ENCODE data around the gene CRY2.
"Not testable (repeated sequence)": the region's sequence is repeated elsewhere in the genome, so short reads cannot be mapped to it uniquely, and the experiment has no call there.

Gene CRY2

DNA sequence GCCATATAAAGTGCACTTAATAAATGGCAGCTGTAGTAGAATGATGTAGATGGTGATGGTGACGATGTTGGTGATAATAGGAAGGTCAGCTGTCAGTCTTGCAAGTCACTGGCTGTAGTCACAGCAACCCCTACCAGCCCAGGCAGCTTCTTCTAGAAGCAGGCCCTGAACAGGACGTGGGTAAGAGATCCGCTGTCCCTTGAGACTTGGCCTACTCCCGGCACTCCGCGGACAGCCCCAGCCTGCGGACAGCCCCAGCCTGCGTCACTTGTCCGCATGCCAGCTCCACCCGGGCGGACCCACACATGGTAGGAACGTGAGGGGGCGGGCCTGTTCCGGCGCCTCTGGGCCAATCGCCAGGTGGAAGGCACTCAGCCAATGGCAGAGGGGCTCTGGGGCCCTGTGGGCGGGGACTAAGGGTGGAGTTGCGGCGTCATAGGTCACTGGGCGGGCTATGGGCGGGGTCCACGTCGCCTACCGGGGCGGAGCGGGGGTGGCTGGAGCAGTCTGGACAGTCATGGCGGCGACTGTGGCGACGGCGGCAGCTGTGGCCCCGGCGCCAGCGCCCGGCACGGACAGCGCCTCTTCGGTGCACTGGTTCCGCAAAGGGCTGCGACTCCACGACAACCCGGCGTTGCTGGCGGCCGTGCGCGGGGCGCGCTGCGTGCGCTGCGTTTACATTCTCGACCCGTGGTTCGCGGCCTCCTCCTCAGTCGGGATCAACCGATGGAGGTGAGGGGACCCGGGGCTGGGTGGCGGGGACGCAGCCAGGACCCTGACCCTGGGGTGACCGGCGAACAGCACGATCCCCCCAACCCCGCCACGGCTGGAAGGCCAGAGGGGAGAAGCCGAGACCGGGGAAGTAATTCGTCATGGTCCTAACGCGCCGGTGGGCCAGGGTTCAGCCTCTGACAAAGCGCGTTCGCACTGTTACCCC, at the start of gene CRY2:
Gene CRY2 (plus strand): TSS at position 502 of the 937 bp plus-strand sequence. CDS start 16 bp downstream, at position 518.
- in situ Hi-C loops (cut with HindIII; ENCODE audit: low sequenced_read_pairs), result no loop called here

DNA sequence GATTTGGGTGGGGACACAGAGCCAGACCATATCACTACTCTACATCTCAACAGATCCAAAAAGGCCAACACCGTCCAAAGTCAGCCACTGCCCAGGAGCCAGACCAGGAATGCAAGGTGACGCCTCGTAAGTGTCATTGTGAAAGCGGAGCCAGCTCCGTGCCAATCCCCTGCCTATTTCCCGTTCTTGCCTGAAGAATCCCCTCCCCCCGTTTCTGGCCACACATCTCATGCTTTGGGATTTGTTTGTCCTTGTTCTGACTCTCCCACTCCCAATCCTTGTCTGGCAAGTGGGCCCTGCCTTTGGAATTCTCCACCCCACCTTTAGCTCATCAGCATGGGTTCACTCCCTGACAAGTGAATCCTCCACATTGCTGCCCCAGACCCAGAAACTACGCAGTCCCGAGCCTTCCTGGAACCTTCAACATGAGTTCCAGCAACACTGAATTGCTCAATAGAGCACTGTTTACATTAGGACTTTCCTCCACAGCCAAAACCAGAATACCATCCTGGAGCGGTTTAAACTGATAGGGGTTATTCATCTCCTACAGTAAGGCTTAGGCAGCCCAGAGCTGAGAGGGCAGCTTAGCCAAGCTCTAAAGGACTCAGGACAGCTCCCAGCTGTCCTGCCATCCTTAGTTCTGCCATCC, 48.4 kb upstream of the CRY2 start:
- in situ Hi-C loops (cut with HindIII; ENCODE audit: low sequenced_read_pairs), result no loop called here

DNA sequence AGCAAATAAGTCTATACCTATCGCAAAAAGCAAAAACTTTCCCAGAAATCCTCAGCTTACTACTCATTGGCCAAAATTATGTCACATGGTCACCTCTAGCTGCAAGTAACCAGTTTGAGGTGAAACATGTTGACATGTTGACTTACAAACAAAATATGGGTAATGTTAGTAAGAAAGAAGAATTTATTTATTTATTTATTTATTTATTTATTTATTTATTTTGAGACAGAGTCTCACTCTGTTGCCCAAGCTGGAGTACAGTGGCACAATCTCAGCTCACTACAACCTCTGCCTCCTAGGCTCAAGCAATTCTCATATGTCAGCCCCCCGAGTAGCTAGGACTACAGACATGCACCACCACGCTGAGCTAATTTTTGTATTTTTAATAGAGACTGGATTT, 47.7 kb upstream of the CRY2 start:
- in situ Hi-C loops (cut with HindIII; ENCODE audit: low sequenced_read_pairs), result no loop called here

DNA sequence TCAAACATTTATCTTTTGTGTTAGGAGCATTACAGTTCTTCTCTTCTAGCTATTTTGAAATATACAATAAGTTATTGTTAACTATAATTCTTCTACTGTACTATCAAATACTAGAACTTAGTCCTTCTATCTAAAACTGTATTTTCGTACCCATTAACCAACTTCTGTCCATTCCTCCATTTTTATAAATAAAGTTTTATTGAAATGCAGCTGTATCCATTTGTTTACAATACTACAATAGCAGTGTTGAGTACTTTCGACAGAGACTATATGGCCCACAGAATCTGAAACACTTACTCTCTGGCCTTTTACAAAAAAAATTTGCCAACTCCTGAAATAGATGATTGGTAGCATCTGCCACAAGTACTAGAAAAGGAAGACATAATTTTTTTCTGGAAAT, 47.0 kb upstream of the CRY2 start:
- in situ Hi-C loops (cut with HindIII; ENCODE audit: low sequenced_read_pairs), result no loop called here

DNA sequence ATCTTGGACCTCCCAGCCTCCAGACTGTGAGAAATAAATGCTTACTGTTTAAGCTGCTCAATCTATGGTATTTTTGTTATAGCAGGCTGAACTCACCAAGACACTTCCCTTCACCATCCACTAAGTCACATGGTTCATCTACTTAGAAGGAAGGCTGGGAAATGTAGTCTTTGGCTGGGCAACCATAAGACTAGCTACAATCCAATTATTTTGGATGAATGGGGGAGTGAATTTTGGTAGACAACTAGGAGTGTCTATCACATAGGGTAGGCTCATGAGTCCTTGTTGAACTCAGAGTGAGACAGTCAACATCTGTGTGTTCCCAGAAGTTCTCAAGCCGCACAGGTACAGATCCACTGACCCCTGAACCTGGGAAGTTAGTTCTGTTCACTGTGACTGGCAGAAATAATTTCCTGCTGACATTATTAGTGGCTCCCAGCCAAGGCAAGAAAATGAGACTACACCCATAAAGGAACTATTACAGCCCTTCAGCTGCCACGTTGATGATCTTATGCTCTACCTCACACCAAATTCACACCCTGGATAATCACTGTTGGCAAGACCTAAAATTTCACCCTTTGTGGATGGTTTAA, 45.5 kb upstream of the CRY2 start:
- in situ Hi-C loops (cut with HindIII; ENCODE audit: low sequenced_read_pairs), result no loop called here

DNA sequence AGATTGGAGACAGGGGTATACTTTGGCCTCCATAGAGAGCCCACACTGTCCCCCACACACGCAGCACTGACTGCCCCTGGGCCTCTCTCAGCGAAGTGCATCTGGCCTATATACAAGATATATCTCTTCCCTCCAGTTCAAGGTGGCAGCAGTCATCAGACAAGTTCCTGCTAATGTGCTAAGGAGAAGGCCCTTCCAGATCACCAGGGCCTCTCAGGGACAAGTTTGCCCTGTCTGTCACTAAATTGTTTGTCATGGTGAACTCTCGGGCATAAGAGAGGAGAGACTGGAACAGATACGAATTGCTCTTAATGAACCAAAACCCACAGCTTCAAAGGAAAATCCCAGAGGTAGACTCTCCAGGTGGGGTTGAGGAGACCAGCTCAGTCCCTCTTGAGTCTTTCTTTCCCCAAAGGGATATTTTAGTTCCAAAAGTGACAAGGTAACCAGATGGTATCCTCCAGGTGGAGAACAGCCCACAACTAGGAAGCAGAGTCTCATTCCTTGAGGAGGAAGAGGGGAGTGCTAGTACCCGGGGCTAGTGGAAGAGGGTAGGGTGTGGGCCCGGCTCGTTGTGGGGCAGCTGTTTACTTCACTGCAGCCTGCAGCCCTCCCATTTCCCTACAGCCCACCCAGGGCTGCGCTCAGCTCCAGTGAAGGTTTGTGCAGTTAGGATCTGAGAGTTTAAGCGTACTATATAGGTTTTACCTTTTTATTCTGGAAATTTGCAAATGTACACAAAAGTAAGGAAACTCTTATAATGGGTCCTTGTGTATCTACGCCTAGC, 44.6 kb upstream of the CRY2 start:
- in situ Hi-C loops (cut with HindIII; ENCODE audit: low sequenced_read_pairs), result no loop called here

DNA sequence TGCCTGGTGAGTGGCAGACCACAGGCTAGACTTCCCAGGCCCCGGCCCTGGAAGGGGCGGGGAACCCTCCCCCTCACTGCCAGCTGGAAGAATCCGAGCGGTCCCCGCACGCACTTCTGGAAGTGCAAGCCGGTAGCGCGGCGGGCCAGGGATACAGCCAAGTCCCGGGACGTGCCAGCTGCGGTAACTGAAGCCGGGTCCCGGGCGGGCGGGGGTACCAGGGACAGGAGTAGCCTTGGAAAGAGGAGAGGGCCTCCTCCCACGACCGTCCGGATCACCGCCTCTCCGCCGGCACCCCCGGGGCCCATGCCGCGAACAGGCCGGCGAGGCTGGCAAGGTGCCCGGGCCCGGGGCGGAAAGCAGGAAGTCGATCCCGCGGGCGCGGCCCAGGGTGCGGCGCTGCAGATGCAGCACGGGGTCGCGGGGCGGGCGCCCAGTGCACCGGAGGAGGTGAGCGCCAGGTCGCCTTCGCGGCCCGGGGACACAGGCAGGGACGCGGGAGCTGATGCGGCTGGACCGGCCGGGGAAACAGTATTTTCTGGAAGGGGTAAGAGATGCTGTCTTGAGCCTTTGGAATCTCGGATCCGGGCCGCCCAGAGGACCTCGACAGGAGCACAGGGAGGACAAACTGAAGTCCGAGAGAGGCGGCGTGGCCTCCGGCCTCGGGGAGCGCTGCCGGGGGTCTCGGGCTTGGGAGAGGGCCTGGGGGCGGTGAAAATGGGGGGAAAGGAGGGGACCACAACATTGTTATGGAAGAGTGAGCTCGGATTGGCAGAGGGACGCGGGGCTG, 43.1 kb upstream of the CRY2 start:
- in situ Hi-C loops (cut with HindIII; ENCODE audit: low sequenced_read_pairs), result no loop called here

DNA sequence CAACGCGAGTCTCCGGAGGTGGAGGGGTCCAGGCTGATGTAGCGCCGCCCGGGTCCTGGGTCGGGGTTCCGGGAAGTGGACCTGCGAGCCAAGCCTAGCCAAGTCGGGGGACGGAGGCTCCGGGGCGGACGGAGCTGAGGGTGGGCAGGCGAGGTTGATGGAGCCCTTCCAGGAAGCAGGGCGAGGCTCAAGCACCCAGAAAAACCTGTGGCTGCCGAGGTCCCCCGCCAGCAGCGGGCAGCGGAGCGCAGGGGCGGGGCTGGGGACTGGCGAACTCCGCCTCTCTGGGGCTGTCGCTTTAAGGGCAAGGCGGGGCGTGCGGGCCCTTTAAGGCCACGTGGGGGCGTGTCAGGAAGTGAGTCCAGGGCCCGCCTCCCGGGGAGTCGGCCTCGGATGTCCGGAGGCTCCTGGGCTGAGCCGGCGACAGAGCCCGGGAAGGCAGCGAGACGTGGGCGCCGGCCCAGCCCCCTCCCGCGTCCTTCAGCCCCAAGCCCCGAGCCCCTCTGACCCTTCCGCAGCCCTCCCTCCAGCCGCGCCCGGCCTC, 42.4 kb upstream of the CRY2 start, which contains the start of gene SLC35C1:
Gene SLC35C1 (plus strand): TSS at position 389 of the 544 bp plus-strand sequence. CDS start 653 bp downstream, outside the sequence.
- in situ Hi-C loops (cut with HindIII; ENCODE audit: low sequenced_read_pairs), result no loop called here

DNA sequence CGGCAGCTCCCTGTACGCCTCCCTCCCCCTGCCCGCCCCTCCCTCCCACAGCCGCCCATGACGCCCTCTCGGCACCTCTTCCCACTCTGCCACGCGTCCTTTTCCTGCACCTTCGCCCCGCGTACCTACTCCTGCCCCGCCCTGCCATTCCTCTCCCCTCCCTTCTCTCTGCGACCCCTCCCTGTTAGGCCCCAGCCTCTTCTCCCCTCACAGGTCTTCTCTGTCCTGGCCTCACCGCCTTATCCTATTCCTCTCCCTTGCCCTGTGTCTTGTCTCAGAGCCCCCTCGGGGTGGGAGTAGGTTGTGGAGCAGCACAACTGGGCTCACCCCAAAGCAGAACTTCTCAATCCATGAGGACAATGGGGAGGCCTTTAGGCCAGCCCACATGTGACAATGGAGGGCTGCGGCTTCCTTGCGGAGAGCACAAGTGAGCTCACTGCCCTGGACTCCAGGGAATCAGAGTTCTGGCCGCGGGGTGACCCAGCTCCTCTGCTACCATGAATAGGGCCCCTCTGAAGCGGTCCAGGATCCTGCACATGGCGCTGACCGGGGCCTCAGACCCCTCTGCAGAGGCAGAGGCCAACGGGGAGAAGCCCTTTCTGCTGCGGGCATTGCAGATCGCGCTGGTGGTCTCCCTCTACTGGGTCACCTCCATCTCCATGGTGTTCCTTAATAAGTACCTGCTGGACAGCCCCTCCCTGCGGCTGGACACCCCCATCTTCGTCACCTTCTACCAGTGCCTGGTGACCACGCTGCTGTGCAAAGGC, 41.8 kb upstream of the CRY2 start:
- in situ Hi-C loops (cut with HindIII; ENCODE audit: low sequenced_read_pairs), result no loop called here

DNA sequence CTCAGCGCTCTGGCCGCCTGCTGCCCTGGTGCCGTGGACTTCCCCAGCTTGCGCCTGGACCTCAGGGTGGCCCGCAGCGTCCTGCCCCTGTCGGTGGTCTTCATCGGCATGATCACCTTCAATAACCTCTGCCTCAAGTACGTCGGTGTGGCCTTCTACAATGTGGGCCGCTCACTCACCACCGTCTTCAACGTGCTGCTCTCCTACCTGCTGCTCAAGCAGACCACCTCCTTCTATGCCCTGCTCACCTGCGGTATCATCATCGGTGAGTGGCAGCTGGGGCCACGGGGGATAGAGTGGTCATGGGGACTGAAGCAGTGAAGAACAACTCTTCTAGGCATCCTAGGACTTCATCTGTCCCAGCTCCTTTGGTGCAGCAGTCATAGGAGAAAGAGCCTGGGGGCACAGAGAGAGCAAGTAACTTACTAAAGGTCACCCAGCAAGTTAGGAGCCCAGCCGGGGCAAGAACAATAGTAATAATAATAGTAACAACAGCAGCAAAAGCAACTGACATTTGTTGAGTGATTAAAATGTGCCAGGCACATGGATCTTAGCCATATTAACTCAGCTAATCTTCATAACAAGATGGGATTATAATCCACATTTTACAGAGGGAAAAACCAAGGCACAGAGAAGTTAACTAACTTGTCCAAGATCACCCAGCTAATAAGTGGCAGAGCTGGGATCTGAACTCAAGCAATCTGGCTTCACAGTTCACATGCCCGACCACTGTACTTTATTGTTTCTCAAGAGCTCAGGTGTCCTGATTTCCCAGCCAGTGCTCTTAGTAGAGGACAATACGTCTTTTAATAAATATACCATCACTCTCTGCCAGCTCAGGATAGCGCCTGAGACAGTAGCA, 41.0 kb upstream of the CRY2 start:
- in situ Hi-C loops (cut with HindIII; ENCODE audit: low sequenced_read_pairs), result no loop called here

DNA sequence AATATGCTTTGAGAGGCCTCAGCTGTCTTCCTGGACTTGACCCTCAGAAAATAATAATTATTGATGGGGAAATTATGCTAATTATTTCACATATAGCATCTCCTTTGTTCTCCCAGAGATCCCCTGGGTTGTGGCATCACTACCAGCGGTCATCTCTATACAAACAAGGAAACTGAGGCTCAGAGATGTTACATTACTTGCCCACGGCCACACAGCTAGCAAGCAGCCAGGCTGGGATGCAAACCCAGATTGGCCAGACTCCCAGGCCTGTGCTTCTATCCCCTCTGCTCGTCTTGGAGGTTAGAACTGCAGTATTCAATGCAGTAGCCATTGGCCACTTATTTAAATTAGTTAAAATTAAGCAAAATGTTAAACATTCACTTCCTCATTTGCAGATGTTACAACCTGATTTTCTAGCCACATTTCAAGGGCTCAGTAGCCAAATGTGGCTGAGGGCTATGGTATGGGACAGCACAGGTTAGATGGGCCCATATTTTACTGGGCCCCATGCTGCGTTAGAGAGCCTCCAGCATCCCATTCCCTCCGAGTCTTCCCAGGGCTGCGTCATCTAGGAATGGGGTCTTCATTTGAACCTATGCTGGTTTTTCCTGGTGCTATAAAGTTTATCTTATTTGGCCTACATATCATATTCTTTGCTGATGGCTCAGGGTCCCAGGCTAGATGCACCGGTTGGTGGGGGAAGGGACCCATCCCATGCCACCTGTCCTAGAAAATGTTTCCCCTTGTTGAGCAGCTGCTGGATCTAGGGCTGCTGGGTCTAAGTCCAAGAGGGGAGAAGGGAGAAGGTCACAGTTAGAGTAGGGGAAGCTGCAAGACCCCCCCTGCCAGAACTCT, 40.1 kb upstream of the CRY2 start:
- in situ Hi-C loops (cut with HindIII; ENCODE audit: low sequenced_read_pairs), result no loop called here

DNA sequence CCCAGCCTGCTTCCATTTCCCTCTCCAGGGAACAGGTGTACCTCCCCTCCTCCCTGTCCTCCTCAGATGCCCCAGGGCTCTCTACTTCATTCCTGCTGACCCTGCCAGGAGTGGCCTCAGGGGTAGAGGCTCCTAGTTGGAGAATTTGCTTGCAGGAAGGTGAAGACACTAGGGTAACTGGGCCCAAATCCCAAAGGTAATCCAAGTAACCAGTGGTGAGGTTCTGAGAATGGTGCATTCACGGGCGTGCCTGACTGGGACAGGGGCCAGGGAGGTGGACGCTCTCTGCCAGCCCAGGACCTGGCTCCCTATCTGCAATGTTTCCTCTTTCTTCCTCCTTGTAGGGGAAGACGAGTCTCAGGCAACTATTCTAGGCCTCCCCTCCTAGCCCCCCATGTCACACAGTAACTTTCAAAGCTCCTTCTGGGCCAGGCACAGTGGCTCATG, 39.5 kb upstream of the CRY2 start:
- in situ Hi-C loops (cut with HindIII; ENCODE audit: low sequenced_read_pairs), result no loop called here

DNA sequence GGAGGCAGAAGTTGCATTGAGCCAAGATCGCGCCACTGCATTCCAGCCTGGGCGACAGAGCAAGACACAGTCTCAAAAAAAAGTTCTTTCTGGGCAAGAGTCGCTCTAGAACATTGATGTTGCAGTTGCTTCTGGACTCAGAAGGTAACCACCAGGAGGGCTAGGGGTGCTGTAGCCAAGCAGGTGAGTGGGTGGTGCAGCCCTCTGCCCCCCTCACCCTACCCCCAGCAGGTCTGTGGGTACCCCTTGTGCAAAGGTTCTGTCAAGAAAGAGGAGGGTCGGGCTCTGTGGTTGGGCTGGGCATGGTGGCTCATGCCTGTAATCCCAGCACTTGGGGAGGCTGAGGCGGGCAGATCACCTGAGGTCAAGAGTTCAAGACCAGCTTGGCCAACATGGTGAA, 38.8 kb upstream of the CRY2 start:
- in situ Hi-C loops (cut with HindIII; ENCODE audit: low sequenced_read_pairs), result not testable (repeated sequence)

DNA sequence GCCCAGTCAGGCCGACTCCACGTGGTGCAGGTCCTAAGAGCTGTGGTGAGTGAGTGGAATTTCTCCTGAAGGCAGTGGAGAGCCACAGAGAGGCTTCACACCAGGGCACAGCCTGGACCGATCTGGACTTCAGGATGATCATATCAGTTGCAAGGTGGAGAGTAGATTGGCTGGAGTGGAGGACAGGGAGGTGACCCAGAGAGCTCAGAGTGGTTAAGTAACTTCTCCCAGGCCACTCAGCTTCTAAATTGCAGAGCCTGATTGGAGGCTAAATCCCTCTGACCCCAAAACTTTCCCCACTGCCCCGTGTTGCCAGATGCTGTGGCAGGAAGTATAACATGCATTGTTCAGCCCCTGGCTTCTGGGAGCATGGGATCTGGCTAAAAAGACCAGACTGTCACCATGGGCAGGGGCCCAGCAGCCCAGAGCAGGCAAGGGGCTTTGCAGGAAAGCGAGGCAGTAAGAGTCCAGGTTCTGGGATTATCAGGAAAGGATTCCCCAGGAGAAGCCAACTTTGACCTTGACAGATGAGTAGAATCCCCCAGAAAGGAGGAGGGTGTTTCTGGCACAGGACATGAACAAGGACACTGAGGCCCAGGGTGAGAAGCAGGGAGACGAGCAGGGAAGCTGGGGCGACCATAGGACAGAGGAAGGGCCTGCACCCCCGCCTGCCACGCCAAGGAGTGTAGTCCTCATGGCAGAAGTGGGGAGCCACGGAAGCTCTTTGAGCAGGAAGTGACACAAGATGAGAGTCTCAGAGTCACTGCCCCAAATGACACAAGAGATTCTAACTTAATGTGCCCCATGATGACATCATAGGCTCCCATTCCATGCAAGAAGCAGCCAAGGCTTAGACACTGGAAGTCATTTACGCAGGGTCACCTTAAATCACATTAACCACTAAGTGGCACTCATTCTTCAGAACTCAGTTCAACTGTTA, 37.5 kb upstream of the CRY2 start:
- in situ Hi-C loops (cut with HindIII; ENCODE audit: low sequenced_read_pairs), result no loop called here

DNA sequence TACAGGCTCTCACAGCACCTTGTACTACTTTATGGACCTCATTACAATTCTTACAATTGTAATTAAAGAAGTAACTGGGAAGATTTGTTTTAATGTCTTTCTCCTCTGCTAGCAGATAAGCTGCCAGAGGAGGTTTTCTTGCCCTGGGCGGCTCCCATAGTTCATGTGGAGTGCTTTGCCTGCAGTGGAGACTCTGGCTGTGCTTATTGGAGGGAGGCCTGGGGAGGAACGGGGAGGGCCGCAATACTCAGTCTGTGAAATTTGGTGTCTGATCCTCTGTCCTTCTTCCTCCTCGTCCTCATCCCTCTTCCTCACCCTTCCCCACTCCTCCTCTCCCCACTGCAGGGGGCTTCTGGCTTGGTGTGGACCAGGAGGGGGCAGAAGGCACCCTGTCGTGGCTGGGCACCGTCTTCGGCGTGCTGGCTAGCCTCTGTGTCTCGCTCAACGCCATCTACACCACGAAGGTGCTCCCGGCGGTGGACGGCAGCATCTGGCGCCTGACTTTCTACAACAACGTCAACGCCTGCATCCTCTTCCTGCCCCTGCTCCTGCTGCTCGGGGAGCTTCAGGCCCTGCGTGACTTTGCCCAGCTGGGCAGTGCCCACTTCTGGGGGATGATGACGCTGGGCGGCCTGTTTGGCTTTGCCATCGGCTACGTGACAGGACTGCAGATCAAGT, 36.7 kb upstream of the CRY2 start:
- in situ Hi-C loops (cut with HindIII; ENCODE audit: low sequenced_read_pairs), result no loop called here

DNA sequence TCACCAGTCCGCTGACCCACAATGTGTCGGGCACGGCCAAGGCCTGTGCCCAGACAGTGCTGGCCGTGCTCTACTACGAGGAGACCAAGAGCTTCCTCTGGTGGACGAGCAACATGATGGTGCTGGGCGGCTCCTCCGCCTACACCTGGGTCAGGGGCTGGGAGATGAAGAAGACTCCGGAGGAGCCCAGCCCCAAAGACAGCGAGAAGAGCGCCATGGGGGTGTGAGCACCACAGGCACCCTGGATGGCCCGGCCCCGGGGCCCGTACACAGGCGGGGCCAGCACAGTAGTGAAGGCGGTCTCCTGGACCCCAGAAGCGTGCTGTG, 36.2 kb upstream of the CRY2 start:
- in situ Hi-C loops (cut with HindIII; ENCODE audit: low sequenced_read_pairs), result no loop called here
